Activated CD4-positive, alpha-beta T cell treated with anti-CD3 and anti-CD28 coated beads, Interleukin-2, amount 50 U/mL, for 24 hours (primary cell): ENCODE measurements around the gene MMAB.

Source experiments
- DNase-seq, 2 donors: peaks; one replicate each; pipeline ENCODE4 v3.0.0-alpha.2; 2020; ENCODE audit warnings: low read depth in 1 of 2, low spot score in 1 of 2

The MMAB gene

DNA sequence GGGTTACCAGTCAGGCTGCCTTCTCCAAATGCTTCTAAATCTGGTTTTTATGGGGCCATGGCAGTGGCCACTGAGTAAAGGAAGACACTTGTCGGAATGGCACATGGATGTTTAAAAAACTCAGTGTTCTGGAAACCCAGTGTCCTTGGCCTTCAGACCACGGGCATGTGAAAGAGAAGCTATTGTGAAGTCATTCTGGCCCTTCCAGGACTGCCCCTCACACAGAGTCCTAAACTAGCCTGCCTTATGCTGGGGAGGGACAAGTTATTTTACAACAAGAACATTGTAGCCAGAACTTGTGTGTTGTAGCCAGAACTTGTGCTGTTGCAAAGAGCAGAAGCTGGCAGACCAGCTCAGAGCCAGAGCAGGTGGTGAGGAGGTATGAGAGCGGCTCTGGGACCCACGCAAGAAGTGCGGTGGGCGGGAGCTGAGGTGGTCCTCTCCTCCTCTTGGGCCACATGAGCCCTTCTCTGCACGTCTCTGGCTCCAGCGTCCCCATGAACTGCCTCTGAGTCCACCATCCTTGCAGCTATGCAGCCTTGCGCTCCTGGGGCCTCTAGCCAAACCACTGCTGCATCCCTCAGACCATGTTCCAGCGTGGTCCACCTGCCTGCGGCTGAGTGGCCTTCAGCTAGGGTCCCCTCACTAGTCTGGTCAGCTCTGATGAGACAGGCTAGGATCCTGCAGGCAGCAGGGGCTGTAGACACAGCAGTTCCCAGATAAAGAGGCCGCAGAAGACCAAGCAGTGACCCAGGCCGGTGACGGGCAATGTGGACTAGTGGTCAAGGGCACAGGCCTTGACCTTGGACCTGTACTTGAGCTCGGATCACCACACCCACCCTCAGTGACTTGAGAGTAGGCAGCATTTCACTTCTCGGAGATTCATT is 32.5 kb downstream of the MMAB start:
- no peak for DNase-seq

DNA sequence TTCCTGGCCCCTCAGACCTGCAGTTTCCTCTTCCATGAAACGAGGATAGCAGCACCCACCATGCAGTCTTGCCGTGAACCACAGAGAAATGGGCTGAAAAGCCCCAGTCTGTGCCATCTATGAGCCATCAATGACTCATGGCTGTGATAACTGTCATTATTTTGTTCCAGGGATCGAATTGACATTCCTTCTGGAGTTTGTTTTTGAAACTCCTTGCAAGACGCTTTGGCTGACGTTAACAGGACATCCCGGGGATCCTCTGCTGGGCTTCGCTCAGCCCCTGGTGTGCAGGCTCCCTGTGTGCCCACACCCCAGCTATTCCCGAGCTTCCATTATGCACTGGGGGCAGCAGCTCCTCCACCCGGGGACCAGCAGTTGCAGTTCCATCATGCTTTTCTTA is 33.8 kb downstream of the MMAB start:
- DNase-seq = no peak

DNA sequence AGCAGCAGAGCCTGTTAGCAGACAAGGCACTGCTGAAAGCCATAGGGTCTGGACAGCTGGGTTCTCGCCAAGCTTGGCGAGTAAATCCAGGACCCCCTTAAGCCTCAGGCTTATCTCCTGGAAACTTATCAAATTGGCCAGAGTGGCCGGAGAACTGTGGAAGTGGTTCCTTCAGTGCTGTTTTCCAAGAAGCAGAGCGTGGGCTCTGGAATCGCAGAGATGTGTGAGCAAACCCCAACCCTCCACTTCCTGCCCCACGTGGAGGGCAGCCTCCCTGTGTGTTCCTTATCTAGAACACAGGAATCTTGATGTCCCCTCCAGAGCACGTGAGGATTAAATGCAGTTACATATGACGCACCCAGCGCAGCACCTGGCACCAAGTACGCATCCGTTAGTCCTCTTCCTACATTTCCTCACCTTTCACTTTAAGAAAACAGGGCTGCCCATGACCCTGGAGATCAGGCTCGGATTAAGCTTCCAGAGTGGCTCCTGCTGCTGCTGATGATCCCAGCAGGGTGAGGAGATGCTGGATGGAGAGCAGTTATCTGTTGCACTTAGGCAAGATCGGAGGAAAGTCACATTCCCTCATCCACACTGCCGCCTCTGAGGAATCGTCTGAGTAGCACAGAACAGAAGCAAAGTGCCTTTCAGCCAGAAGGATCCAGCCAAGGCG is 35.0 kb downstream of the MMAB start:
- DNase-seq = no peak

DNA sequence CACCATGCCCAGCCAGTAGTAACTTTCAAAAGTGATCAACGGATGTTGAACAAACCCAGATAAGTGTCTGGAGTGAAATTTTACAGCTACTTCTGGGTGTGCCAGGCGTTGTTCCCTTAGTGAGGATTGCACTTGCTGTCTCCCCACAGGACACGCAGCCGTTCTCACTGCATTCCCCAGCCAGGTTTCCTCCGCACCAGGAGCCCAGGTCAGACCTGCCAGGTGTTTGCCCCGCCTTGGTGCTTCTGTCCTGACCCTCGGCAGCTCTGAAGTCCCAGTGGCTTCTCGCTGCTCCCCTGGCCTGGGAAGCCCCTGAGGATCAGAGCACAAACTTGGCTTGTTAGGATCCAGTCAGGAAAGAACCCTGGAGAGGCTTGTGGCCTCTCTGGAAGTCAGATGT is 36.2 kb downstream of the MMAB start:
- no peak for DNase-seq

DNA sequence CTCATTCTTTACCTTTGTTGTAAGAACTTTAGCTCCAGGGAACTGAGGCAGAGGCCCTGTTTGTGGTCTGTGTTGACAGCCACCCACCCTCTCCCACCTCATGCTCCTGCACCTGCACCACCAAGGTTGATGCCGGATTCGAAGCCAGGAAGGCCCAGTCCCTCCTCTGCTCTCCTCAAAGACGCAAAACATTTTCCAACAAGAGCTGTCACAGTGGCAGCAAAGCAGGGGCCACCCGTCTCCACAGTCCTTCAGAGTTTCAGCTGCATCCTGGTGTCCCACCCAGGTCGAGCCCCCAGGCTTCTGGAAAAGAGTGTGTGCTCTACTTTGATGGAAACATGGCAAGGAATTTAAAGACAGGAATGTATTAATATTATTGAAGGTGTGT is 37.4 kb downstream of the MMAB start:
- no peak for DNase-seq

DNA sequence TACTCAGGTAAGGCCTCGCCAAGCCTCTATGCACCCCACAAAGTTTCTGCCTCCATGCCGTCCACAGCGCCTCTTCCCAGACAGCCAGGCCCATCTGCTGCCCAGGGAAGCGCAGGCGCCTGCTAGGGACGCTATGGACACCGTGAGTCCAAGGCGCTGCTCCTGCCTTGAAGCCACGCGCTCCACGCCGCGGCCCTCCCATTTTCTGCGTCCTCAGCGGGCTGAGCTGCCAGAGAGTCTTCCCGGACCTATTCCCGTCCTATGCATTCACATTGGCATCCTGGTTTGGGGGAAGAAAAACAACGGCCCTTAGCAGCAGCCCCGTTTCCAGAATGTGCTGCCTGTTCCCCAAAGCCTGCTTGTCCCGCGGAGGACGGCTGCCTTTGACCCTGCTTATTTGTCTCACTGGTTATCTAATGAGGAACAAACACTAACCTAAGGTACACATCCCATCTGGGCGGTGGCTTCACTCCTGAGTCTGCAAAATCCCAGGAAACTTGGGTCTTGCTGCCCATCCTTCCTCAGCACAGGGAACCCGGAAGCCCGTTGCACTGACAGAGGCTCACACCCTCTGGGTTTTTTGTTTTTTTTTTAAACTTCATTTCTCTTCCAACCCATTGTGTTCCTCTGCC is 38.0 kb downstream of the MMAB start:
- DNase-seq = no peak

DNA sequence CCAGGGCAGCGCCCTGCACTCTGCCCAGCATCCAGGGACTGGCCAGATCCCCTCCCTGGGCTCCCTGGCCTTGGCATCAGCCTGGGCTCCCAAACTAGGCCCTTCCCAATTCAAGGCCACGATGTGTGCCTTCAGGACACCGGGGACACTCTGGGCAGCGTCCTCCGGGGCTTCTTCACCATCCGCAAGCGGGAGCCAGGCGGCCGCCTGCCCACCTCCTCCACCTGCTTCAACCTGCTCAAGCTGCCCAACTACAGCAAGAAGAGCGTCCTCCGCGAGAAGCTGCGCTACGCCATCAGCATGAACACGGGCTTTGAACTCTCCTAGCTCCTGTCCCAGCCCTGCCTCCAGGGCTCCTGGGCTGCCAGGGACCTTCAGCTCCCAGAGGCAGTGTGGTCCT is 38.8 kb downstream of the MMAB start:
- no peak for DNase-seq

DNA sequence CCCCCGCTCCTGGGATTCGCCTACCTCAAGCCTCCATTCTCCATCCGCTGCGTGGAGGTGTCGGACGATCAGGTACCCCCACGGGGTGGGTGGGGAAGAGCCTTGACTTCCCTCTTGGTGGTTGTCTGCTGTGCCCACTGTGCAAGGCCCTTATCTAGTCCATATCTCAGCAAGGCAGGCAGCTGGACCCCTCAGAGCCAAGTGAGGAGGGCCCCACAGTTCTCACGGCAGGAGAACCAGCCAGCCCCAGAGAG is 39.9 kb downstream of the MMAB start:
- DNase-seq = no peak

DNA sequence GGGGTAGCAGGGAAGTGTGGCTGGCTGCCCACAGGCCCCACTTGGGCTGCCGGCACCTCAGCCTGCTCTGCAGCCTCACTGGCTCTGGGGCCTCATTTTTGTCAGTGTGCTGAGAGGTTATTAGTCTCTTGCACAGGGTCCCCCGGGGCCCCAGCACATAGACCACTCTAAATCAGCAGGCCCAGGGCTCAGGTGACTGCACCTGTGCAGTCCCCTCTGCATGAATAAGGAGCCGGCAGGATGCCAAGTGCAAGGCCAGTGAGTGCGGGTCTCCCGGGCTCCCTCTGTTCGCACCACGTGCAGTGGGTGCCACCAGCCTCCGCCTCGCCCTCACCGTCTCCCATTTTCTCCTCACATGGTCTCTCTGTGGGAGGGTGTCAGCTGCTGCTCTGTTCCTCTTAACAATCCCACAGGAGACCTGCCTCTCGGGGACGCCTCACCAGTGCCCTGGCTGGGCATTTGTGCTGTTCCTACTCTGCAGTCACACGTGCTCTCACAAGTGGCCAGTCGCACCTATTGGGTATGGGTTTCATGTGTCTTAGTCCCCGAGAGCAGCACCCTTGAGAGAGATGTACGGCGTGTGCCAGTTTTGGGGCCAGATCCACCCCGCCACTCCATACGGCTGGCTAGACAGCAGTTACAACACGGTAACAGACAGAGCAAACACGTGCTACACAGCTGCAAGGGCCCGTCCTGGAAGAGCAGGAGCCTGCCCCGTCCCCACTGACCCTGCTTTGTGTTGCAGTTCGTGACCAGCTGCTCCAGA is 40.4 kb downstream of the MMAB start:
- no peak for DNase-seq

DNA sequence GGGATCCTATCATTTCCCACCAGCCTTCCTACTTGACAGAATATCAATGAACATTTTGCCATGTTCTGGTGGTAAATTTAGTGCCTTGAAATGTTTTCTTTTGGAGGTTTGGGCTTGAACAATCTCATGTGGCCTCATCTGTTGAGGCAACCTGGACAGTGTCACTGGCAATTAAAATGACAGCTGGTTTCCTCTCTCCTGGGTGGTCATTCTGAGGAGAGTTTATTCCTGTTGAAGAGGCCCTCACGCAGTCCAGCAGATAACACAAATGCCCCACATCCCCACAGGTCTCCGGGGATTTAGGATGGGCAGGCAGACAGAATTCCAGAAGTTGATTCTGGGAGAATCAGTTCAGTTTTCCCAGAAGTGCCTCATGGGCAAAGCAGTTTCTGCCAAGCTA is 41.9 kb downstream of the MMAB start:
- DNase-seq = no peak

DNA sequence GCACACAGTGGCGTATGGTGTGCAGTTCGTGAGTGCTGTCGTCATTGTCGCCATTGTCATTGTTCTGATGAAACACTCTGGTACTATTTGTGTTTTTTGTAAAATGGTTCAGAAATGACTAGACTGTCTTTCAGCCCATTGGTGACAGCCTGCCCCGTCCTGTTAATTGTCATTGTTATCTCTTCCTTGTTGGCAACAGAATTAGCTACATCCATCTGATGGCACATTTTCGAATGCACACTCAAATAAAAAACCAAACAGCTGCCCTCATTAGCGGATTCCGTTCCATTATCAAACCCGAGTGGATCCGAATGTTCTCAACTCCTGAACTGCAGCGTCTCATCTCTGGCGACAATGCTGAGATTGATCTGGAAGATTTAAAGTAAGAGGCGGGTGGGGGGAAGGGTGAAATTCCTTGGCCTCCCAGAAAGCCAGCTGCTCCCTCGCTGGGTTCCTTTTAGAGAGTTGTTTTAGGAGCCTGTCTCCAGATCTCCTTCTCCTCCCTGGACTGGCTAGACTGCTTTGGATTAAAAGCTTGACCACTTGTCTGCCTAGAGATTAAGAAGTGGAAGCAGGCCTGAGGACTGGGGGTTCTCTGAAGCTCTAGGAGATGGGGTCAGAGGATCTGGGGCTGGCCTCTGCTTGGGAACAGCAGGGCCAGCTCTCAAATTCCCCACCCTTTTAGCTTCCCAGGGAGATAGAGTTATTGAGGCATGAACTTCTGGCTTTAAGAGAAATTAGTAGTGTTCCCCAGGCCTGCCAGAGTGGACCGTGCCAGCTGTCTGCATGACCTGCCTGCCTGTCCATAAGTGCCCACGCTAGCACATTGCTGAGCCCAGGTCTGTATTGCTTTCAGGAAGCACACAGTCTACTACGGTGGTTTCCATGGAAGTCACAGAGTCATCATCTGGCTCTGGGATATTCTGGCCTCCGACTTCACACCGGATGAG is 43.3 kb downstream of the MMAB start:
- DNase-seq = no peak

DNA sequence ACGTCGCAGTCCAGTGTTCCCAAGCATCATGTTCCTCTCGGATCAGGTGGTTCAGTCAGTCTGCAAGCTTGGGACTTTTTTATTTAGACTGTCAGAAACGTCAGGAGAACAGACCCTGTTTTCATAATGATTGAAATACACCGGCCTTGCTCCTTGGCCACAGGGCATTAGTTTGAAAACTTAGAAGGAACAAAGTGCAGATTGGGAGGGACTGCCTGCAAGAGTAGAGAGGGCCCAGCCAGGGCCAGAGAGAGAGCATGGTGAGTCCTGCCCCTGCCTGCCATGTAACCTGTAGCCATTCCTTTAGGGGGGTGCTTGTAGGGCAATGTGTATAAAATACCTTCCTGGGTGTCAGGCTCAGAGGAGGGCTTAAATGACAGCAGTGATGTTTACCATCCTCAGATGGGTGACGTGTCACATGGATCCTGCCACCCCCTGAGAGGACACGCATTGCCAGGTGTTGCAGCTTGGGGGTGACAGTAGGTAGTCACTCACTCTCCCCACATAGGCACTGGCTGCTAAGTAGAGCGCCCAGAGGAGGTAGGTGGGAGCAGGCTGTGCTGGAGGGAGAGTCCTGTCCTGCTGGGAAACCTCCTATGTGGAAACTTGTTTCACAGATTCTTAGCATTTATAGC is 45.7 kb downstream of the MMAB start:
- no peak for DNase-seq

DNA sequence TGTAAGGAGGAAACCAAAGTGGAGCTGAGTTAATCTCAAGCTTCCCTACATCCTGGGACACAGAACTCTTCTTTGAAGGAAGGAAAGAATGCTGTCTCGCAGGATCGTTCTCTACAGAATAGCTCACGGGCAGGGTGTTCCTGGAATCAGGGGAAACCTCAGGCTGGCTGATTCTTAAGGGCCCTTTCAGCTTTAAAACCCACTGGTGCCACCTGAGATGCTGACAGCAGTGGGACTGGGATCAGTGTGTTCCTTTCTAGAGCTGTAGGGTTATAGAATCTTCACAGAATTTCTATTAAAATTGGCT is 48.1 kb downstream of the MMAB start:
- no peak for DNase-seq

DNA sequence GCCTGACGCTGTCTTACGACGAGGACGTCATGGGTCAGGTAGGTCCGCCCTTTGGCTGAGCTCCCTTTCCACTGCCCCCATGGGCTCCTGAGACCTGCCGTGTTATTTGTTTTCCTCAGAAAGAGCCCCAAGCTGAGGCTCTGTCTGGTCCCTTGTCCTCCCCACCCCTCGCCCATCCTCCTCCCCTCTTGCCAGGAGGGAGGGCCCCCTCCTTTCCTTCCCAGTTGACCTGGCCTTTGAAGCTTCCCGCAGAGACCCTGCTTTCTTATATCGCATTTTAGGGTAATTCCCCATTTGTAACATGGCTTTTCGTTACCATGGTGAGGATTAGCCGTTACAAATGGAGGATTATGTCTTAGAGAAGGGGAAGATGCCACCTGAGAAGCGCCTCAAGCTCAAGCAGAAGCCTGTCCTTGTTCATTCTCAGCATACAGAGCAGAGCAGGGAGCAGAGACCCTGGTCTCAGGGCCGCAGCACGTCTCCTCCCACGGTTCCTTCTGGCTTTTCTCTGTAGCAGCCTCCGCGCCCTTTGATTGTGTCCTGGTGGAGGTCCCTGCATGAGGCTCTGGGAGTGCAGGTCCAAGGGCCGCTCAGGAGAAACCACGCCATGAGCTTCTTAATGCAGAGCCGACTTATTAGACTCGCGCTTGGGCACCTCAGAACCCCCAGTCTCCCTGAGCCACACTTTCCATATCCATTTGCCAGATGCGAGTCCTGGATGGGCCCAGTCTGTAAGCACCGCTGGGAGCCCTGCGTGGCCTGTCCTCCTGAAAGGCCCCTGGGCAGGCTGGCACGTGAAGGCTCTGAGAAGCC is 48.6 kb downstream of the MMAB start:
- DNase-seq = no peak

DNA sequence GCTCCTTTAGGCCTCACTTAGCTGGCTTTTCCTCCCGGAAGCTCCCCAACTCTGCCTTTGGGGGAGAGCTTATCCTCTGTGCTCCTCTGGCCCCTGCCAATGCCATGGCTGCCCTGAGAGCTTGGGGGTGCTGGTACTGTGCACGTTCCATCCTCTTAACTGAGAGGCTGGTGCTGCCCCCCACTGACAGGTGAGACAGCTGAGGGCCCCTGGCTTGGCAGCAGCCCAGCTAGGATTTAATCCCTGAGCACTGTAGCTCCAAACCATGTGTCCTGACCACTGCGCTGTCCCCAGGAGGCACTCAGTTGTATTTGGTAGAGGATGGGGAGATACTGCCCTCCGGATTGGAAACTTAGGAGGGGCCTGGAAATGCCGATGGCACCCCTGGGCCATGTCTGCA is 49.8 kb downstream of the MMAB start:
- no peak for DNase-seq

DNA sequence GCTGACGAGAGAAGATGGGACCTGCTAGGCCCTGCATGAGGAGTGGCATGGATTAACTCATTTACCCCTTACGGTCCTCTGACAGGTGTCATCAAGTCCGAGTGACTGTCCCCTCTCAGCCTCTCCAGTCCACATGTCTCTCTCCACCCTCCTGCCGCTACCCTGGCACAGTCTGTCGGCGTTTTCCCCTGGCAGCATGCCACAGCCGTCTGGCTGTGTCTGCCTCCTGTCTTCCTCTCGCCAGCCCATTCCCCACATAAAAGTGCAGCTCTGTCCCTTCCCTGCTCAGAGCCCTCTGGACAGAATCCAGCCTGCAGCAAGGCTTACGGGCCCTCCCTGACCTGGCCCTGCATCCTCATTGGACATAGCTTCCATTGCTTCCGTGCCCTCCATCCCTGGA is 50.2 kb downstream of the MMAB start:
- no peak for DNase-seq

DNA sequence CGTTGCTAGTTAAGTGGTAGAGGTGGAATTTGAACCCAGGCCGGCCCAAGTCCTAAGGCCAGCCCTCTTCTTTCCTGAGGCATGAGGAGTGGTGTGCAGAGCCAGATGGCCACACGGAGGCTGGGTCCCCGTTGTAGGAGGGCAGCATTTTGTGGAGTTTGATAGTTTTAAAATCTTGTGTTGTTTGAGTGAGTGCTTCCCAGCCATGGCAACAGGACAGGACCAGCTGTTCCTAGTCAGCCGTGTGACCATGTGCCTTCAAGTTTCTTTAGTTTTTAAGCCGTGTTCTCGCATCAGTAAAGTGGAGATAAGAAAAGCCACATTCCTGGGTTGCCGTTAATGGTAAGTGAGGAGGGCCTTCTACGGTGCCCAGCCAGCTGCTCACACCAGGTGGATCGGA is 51.5 kb downstream of the MMAB start:
- no peak for DNase-seq

DNA sequence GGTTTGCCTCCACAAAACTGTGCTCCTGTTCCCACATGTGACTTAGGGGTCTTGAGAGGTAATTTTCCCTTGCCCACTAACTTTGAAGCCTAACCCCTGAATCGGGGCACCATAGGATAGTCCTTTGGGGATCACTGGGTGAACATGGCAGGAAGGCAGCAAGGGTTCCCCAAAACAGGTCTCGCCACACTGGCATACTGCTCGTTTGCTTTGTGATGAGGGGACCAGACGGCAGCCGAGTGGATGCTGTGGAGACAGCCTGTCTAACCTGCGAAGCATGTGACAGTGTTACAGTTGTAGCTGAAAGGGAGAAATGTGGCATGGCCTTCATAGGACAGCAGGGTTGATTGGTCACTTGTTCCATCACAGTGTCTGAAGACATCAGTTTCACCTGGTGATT is 53.5 kb downstream of the MMAB start:
- no peak for DNase-seq

DNA sequence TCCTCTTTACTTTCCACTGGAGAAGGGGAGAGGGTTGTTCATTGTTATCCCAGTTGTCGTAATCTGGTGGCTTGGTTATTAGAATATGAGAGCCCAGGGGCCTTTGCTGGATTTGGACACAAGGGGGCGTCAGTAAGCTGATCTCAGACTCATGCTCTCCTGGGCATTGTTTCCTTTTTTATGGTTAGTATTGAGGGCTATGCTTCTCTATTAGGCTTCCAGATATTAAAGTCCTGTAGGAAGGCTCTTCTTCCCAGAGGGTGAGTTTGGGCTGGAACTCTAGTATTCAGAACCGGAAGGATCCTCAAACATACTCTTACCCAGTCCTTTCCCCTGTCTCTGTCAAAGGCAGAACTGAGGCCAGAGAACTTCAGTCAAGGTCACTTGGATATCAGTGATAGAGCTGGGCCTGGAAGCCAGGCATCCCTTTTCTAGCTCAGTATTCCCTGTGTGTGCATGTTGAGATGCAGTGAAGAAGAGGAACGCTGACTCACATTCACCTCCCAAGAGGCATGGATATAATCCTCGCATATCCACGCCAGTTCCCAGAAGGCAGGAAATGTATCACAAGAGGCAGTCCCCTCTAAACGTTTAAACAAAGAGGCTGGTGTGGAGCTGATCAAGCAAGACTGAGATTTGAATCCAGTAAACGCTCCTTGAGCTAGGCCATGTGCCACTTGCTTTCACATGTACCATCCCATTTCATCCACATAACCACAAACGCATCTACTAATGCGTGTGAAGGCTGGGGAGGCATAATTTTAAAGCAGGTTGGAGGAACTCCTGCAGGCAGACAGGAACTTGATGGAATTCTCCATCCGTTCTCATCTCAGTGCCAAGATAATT is 54.3 kb downstream of the MMAB start:
- peak; percentile 18 to 21 for DNase-seq
